Transverse colon (tissue), 4 donors: ENCODE results near the gene PSMC2. TPM values are rescaled to one million over a fixed set of nuclear protein-coding genes. Genes with fewer than 3 reads are reported as not detected.

ENCODE experiments used
- DNase-seq: peaks from one replicate; pipeline ENCODE4 v3.0.0-alpha.2; 2019
- H3K27ac ChIP-seq, 4 donors: fragments of 200-600 bp; sonication (generic); 2 replicates each; pipeline ENCODE4 v1.5.1; 2016 to 2018; ENCODE audit warnings: inconsistent platforms in 4 of 4
- H3K27me3 ChIP-seq: fragments of 200-600 bp; sonication (generic); 2 replicates; pipeline ENCODE4 v1.5.1; 2017; ENCODE audit warnings: inconsistent platforms
- H3K36me3 ChIP-seq, 4 donors: fragments of 200-600 bp; sonication (generic); 2 replicates each; pipeline ENCODE4 v1.5.1; 2017 to 2019; ENCODE audit warnings: inconsistent platforms in 4 of 4
- H3K4me1 ChIP-seq, 4 donors: fragments of 200-600 bp; sonication (generic); 2 replicates each; pipeline ENCODE4 v1.5.1; 2017 to 2020; ENCODE audit warnings: inconsistent platforms in 4 of 4
- H3K4me3 ChIP-seq, 4 donors: fragments of 200-600 bp; sonication (generic); 1 replicate in 1 of 4; 2 replicates in 3 of 4; pipeline versions ENCODE4 v1.5.1 to v1.6.1; 2017 to 2019; ENCODE audit warnings: inconsistent platforms in 4 of 4
- H3K9me3 ChIP-seq, 2 donors: fragments of 200-600 bp; sonication (generic); 2 replicates each; pipeline ENCODE4 v1.5.1; 2017 to 2019; ENCODE audit warnings: inconsistent platforms in 2 of 2
- CTCF ChIP-seq, 5 experiments: fragments of 200-600 bp in 3 of 5; fragments of 450-650 bp in 2 of 5; sonication (generic) in 3 of 5; IDR thresholded peaks; 1 replicate in 2 of 5; 2 replicates in 3 of 5; pipeline ENCODE4 v1.5.1; 2016 to 2017; ENCODE audit warnings: antibody characterized with exemption in 5 of 5, inconsistent platforms in 3 of 5, mild to moderate bottlenecking in 2 of 5, moderate library complexity in 1 of 5
- EP300 ChIP-seq: sonication (generic); formaldehyde crosslinking; IDR thresholded peaks from one replicate; pipeline ENCODE4 v1.6.1; 2017; ENCODE audit warnings: antibody characterized with exemption, low read depth
- POLR2A ChIP-seq: fragments of 450-650 bp; IDR thresholded peaks from one replicate; pipeline ENCODE4 v1.6.1; 2016; ENCODE audit warnings: antibody characterized with exemption, mild to moderate bottlenecking, moderate library complexity
- POLR2AphosphoS5 ChIP-seq, 3 donors: sonication (generic); formaldehyde crosslinking; IDR thresholded peaks; one replicate each; pipeline ENCODE4 v1.6.1; 2016; ENCODE audit warnings: antibody characterized with exemption in 3 of 3
- WGBS, 2 donors: methylation state at CpG; one replicate each; pipeline ENCODE4 v1.1.5; 2018; ENCODE audit warnings: low coverage in 1 of 2; 5-methylcytosine and 5-hydroxymethylcytosine counted together
- in situ Hi-C, 4 donors: fragments of 200-750 bp; cut with MboI; loops; one replicate each; pipeline versions ENCODE4 v1.15.0 to v1.15.1; 2017; ENCODE audit warnings: low sequenced_read_pairs in 3 of 4, low pct_ligation_motif_present in 1 of 4, low pct_unique_long_range_greater_than_20kb in 1 of 4
- intact Hi-C: fragments of 100-400 bp; cut with DNase I; formaldehyde crosslinking; loops from one replicate; pipeline ENCODE4 v1.15.1; 2023; ENCODE audit warnings: low total_unique reads
- total RNA-seq, 4 donors: library from RNA; depleted of rRNA; stranded (reverse); fragments of >200 nt; gene quantifications; one replicate each; pipeline ENCODE4 v1.1.0, GENCODE V29; 2016

PSMC2 gene
- total RNA-seq, 4 donors from 2014 or later = 5.2 to 88.6 (median 55.7) TPM

GRCh38 chr7:103325744-103326143, 21.7 kb upstream of the PSMC2 start:
- 82 to 93% methylated on average over 4 to 8 of the region's 8 CpGs for WGBS, 2 donors
- H3K27me3 ChIP-seq = no peaks in the 10 kb centered on the region
- H3K4me3 ChIP-seq = no peak overlapping the region
- H3K27ac ChIP-seq = no peak overlapping the region
- no peak for DNase-seq
- in situ Hi-C loops = no loop called here
- intact Hi-C loops = no loop called here
- H3K9me3 ChIP-seq = no peaks in the 10 kb centered on the region
- peaks cover 0 to 63% (median 18%) of the 10 kb centered on the region in 4 donors for H3K36me3 ChIP-seq
- no peak for TF ChIP-seq POLR2AphosphoS5 (IDR thresholded peaks at IDR 0.05)
- no peak for TF ChIP-seq CTCF (IDR thresholded peaks at IDR 0.05)
- TF ChIP-seq EP300 = no peak
- TF ChIP-seq POLR2A = no peak
- H3K4me1 ChIP-seq = no peaks in the 10 kb centered on the region

- in situ Hi-C loops (no loop called here), intact Hi-C loops (no loop called here)
- H3K9me3 ChIP-seq = no peaks in the 10 kb centered on the region
- TF ChIP-seq CTCF (IDR thresholded peaks at IDR 0.05) (no peak), POLR2AphosphoS5 (IDR thresholded peaks at IDR 0.05) (no peak), EP300 (no peak), POLR2A (no peak)
- H3K4me1 ChIP-seq = peaks cover 0 to 2% (median 0%) of the 10 kb centered on the region in 4 donors
- no peak overlapping the region for H3K4me3 ChIP-seq
- no peaks in the 10 kb centered on the region for H3K27me3 ChIP-seq
- peaks cover 0 to 33% (median 11%) of the 10 kb centered on the region in 4 donors for H3K36me3 ChIP-seq
- WGBS, 2 donors = 90 to 94% methylated on average over 2 of the region's 2 CpGs
- H3K27ac ChIP-seq = no peak overlapping the region
- no peak for DNase-seq
Observed at GRCh38 chr7:103336761-103337160, 10.7 kb upstream of the PSMC2 start.

DNA sequence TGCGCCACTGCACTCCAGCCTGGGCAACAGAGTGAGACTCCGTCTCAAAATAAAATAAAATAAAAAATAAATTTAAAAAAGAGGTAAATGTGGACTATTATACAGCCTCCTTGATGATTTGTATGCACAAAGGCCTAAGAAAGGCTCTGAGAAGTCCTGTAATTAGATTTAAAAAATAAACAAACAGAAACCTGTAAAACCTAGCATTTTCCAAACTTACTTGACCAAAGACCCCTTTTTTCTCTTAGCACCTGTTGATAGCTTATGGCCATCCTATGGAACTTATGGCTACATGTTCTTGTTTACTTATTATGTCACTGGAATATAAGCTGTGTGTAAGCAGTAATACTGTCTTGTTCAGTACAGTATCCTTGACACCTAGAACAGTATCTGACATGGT, 8.6 kb upstream of the PSMC2 start:
- Histone ChIP-seq H3K27ac (no peak overlapping the region), H3K36me3 (peaks cover 0 to 23% (median 11%) of the 10 kb centered on the region in 4 donors), H3K4me1 (peaks cover 3 to 19% (median 11%) of the 10 kb centered on the region in 4 donors), H3K9me3 (no peaks in the 10 kb centered on the region), H3K4me3 (no peak overlapping the region), H3K27me3 (no peaks in the 10 kb centered on the region)
- intact Hi-C loops = no loop called here
- TF ChIP-seq EP300 = no peak
- WGBS, 2 donors = 98 to 100% methylated on average over 2 of the region's 2 CpGs
- DNase-seq = no peak
- in situ Hi-C loops = no loop called here

DNA sequence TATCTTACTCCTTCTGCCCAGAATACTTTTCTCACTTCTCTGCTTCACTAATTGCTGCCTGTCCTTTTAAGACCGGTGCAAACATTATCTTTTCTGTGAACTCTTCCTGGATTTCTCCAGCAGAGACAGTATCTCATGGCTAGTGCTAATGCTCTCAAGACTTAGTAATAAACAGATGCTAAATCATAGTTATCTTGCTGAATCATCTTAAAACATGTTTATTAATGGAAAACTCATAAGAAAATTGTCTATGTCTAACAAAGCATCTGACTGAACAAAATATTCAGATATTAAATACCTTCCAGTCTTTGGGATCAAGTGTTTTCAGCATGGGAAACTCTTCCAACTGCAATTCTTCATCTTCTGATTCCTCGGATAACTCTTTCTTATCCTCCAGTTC, 6.0 kb upstream of the PSMC2 start:
- peaks cover 7 to 25% (median 12%) of the 10 kb centered on the region in 4 donors for H3K4me1 ChIP-seq
- H3K27me3 ChIP-seq = no peaks in the 10 kb centered on the region
- in situ Hi-C loops = no loop called here
- no peaks in the 10 kb centered on the region for H3K9me3 ChIP-seq
- peaks cover 0 to 16% (median 7%) of the 10 kb centered on the region in 4 donors for H3K36me3 ChIP-seq
- H3K27ac ChIP-seq = no peak overlapping the region
- no peak for TF ChIP-seq POLR2AphosphoS5 (IDR thresholded peaks at IDR 0.05)
- TF ChIP-seq CTCF (IDR thresholded peaks at IDR 0.05) = no peak
- no peak for TF ChIP-seq POLR2A
- TF ChIP-seq EP300 = no peak
- 75 to 83% methylated on average over 2 of the region's 2 CpGs for WGBS, 2 donors
- no peak for DNase-seq
- H3K4me3 ChIP-seq = no peak overlapping the region
- intact Hi-C loops = no loop called here

DNA sequence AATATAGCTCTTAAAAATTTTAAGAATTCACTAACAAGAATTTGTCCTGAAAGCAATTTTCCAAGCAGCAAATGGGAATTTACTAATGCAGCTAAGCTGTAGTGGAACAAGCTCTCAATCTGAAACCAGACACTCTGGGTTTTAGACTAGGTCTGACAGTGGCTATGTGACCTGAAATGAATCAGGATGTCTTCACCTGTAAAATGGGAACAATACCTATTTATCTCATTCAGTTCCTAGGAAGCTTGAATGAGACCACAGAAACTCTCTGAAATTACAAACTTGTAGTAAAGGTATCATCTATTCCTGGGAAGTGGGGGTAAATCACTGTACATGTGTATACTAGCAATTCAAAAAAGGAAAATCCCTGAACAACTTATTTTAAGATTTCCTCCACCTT, 4.1 kb upstream of the PSMC2 start:
- Histone ChIP-seq H3K36me3 (peaks cover 0 to 16% (median 0%) of the 10 kb centered on the region in 4 donors), H3K27ac (peak overlapping the region in 3 of 4 donors; percentile 86 to 94 (median 91)), H3K4me1 (peaks cover 7 to 36% (median 18%) of the 10 kb centered on the region in 4 donors), H3K4me3 (peak overlapping the region in 3 of 4 donors; percentile 78 to 99 (median 86)), H3K9me3 (no peaks in the 10 kb centered on the region), H3K27me3 (no peaks in the 10 kb centered on the region)
- DNase-seq = no peak
- TF ChIP-seq POLR2AphosphoS5 (IDR thresholded peaks at IDR 0.05) (no peak), POLR2A (no peak), CTCF (IDR thresholded peaks at IDR 0.05) (no peak), EP300 (no peak)
- intact Hi-C loops = no loop called here
- in situ Hi-C loops = no loop called here
